K562 (cell line): ENCODE data around the gene THAP11. TPM values are rescaled to one million over a fixed set of nuclear protein-coding genes. Genes with fewer than 3 reads are reported as not detected.
A peak's percentile ranks its signal among the peaks of the same experiment; 100 is the strongest.

Experiments
- ARID2 ChIP-seq: fragments of 450-650 bp; IDR thresholded peaks from 2 replicates; pipeline ENCODE4 v1.6.1; 2017; ENCODE audit warnings: antibody characterized with exemption, mild to moderate bottlenecking
- CEBPB ChIP-seq: fragments of 450-650 bp; IDR thresholded peaks from 2 replicates; pipeline ENCODE4 v1.6.1; 2016; ENCODE audit warnings: missing genetic modification characterization, missing compliant biosample characterization
- ETV5 ChIP-seq: sonication (generic); formaldehyde crosslinking; IDR thresholded peaks from 2 replicates; pipeline ENCODE4 v1.4.0; 2020; ENCODE audit warnings: low read depth, mild to moderate bottlenecking, missing genetic modification reagents
- ILK ChIP-seq: fragments of 450-650 bp; IDR thresholded peaks from 2 replicates; pipeline ENCODE4 v1.6.1; 2016; ENCODE audit warnings: missing genetic modification characterization, low read depth, mild to moderate bottlenecking, missing compliant biosample characterization, moderate library complexity, borderline replicate concordance
- LEF1 ChIP-seq: fragments of 450-650 bp; IDR thresholded peaks from 2 replicates; pipeline ENCODE4 v1.6.1; 2016; ENCODE audit warnings: mild to moderate bottlenecking
- MED1 ChIP-seq: sonication (generic); formaldehyde crosslinking; IDR thresholded peaks from 2 replicates; pipeline ENCODE4 v1.8.1; 2023; ENCODE audit warnings: missing genetic modification reagents, borderline replicate concordance
- NR2C1 ChIP-seq, 2 experiments: fragments of 450-650 bp; IDR thresholded peaks; 2 replicates each; pipeline ENCODE4 v1.6.1; 2017; ENCODE audit warnings: mild to moderate bottlenecking in 2 of 2, antibody characterized with exemption in 1 of 2, inconsistent platforms in 1 of 2, missing compliant biosample characterization in 1 of 2, missing genetic modification characterization in 1 of 2
- RAD51 ChIP-seq: fragments of 450-650 bp; IDR thresholded peaks from 2 replicates; pipeline ENCODE4 v1.7.1; 2016; ENCODE audit warnings: low read depth, mild to moderate bottlenecking, borderline replicate concordance
- RERE ChIP-seq: sonication (generic); formaldehyde crosslinking; IDR thresholded peaks from 2 replicates; pipeline ENCODE4 v1.8.0; 2023; ENCODE audit warnings: missing genetic modification reagents, mild to moderate bottlenecking, borderline replicate concordance
- TCF3 ChIP-seq: sonication (generic); formaldehyde crosslinking; IDR thresholded peaks from 2 replicates; pipeline ENCODE4 v1.4.0; 2020; ENCODE audit warnings: mild to moderate bottlenecking, missing genetic modification reagents
- polyA plus RNA-seq, 8 experiments: library from polyadenylated mRNA; depleted of rRNA in 4 of 8; stranded (reverse) in 5 of 8; unstranded in 3 of 8; fragments of >200 nt; fragmentation: Nextera tagmentation in 2 of 8; fragmentation: Illumina TruSeq in 1 of 8; extraction: Ambion mirVana in 2 of 8; extraction: Trizol in 1 of 8; gene quantifications; 2 replicates each; pipeline versions ENCODE4 v1.2.1 to v1.2.3, GENCODE V29; 2011 to 2014; ENCODE audit warnings: inconsistent platforms in 1 of 8, missing spikeins in 1 of 8
- total RNA-seq, 7 experiments: library from RNA; depleted of rRNA in 6 of 7; stranded (reverse); fragments of >200 nt in 6 of 7; fragmentation: Illumina TruSeq in 2 of 7; extraction: Trizol in 2 of 7; gene quantifications; 2 replicates each; pipeline versions ENCODE4 v1.2.1 to v1.2.3, GENCODE V29; 2011 to 2021; ENCODE audit warnings: low replicate concordance in 1 of 7
- TF ChIP-seq, protein P1 (sequence below): fragments of 150-350 bp; IDR thresholded peaks from 2 replicates; pipeline ENCODE4 v1.6.1; 2014; ENCODE audit warnings: low read depth, mild to moderate bottlenecking, low read length, borderline replicate concordance
- TF ChIP-seq, protein P2 (sequence below), 2 experiments: fragments of 150-350 bp in 1 of 2; IDR thresholded peaks; 2 replicates each; pipeline ENCODE4 v1.6.1; 2012 to 2016; ENCODE audit warnings: low read depth in 2 of 2, low read length in 2 of 2, mild to moderate bottlenecking in 1 of 2, moderate library complexity in 1 of 2

THAP11 gene
- total and polyA plus RNA-seq, 9 of the 15 experiments (the other 6 are each of a cell fraction or from before 2014, with no cell fraction given): 2.4 to 31.6 (median 21.4) TPM

DNA sequence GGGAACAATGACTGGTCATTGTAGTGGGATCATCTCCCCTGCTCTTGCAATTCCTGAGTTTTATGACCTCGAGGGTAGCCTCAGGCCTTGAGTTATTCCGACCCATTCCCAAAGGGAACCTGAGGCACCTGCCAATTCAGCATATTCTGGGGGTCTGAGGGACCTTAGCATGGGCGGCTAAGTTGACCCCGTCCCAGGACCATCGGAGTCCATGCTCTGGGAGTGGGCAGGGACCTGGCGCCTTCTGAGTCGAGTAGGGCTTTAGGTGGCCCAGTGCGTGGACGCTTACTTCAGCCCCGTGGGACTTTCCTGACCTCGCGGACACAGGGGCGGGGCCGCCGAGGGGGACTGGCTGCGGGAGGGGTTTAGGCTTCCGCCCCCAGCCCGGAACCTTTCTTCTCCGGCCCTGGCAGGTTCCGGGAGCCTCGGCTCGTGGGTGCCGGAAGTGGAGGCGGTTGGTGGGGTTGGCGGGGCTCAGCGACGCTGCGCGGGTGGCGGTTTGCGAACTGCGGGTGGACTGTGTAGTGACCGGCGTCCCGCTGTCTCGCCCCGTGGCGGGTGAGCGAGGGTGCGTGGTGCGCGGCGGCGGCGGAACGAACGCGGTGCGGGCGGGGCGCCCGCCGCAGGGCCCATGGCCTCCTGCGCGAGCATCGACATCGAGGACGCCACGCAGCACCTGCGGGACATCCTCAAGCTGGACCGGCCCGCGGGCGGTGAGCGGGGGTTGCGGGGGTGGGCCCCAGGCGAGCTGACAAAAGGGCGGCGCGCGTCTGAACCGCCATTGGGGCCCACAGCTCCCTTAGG lies 30.7 kb downstream of the THAP11 start, which contains the start of gene EDC4 (continued):
- TF ChIP-seq RERE (CRISPR knock-in tag) (no peak; the same call in 1 of the 2 replicates), ILK (tag) (no peak), ARID2 (no peak), RAD51 (no peak), MED1 (CRISPR knock-in tag) (no peak), CEBPB (tag) (no peak), ETV5 (CRISPR knock-in tag) (peak; percentile 93), NR2C1 (IDR thresholded peaks at IDR 0.05) (peak; percentile 69), NR2C1 (tag; IDR thresholded peaks at IDR 0.05) (peak; percentile 72), TCF3 (CRISPR knock-in tag) (0 out of 2 replicates have a peak, but pooled peaks have one; percentile 33), LEF1 (no peak)
- TF ChIP-seq, protein P1, sequence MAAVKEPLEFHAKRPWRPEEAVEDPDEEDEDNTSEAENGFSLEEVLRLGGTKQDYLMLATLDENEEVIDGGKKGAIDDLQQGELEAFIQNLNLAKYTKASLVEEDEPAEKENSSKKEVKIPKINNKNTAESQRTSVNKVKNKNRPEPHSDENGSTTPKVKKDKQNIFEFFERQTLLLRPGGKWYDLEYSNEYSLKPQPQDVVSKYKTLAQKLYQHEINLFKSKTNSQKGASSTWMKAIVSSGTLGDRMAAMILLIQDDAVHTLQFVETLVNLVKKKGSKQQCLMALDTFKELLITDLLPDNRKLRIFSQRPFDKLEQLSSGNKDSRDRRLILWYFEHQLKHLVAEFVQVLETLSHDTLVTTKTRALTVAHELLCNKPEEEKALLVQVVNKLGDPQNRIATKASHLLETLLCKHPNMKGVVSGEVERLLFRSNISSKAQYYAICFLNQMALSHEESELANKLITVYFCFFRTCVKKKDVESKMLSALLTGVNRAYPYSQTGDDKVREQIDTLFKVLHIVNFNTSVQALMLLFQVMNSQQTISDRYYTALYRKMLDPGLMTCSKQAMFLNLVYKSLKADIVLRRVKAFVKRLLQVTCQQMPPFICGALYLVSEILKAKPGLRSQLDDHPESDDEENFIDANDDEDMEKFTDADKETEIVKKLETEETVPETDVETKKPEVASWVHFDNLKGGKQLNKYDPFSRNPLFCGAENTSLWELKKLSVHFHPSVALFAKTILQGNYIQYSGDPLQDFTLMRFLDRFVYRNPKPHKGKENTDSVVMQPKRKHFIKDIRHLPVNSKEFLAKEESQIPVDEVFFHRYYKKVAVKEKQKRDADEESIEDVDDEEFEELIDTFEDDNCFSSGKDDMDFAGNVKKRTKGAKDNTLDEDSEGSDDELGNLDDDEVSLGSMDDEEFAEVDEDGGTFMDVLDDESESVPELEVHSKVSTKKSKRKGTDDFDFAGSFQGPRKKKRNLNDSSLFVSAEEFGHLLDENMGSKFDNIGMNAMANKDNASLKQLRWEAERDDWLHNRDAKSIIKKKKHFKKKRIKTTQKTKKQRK: no peak
- TF ChIP-seq, protein P2, sequence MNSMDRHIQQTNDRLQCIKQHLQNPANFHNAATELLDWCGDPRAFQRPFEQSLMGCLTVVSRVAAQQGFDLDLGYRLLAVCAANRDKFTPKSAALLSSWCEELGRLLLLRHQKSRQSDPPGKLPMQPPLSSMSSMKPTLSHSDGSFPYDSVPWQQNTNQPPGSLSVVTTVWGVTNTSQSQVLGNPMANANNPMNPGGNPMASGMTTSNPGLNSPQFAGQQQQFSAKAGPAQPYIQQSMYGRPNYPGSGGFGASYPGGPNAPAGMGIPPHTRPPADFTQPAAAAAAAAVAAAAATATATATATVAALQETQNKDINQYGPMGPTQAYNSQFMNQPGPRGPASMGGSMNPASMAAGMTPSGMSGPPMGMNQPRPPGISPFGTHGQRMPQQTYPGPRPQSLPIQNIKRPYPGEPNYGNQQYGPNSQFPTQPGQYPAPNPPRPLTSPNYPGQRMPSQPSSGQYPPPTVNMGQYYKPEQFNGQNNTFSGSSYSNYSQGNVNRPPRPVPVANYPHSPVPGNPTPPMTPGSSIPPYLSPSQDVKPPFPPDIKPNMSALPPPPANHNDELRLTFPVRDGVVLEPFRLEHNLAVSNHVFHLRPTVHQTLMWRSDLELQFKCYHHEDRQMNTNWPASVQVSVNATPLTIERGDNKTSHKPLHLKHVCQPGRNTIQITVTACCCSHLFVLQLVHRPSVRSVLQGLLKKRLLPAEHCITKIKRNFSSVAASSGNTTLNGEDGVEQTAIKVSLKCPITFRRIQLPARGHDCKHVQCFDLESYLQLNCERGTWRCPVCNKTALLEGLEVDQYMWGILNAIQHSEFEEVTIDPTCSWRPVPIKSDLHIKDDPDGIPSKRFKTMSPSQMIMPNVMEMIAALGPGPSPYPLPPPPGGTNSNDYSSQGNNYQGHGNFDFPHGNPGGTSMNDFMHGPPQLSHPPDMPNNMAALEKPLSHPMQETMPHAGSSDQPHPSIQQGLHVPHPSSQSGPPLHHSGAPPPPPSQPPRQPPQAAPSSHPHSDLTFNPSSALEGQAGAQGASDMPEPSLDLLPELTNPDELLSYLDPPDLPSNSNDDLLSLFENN (IDR thresholded peaks at IDR 0.05; ENCODE audit: low read depth in 2 of 2, low read length in 2 of 2): peak in 1 of 2 experiments; percentile 83; a peak in 2 of 4 replicates
